Stimulated activated naive CD8-positive, alpha-beta T cell treated with anti-CD3 and anti-CD28 coated beads, Interleukin-15, Interleukin-2, amounts not matched to agents 100 ng/mL and 50 ng/mL, for 24 hours (primary cell): ENCODE measurements around the gene ZNF536.

Experiments
- H3K27ac Mint-ChIP-seq: one replicate; pipeline ENCODE4 v1.8.0; 2021; ENCODE audit warnings: mild to moderate bottlenecking, mixed read lengths
- H3K27me3 Mint-ChIP-seq: one replicate; pipeline ENCODE4 v1.8.0; 2021; ENCODE audit warnings: mixed read lengths
- H3K36me3 Mint-ChIP-seq: one replicate; pipeline ENCODE4 v1.8.0; 2021; ENCODE audit warnings: low read depth, mixed read lengths
- H3K4me1 Mint-ChIP-seq: one replicate; pipeline ENCODE4 v1.8.0; 2021; ENCODE audit warnings: low read depth, mixed read lengths
- H3K4me3 Mint-ChIP-seq: one replicate; pipeline ENCODE4 v1.8.0; 2021; ENCODE audit warnings: mild to moderate bottlenecking, mixed read lengths
- H3K9me3 Mint-ChIP-seq: one replicate; pipeline ENCODE4 v1.8.0; 2021; ENCODE audit warnings: mixed read lengths

The ZNF536 gene

GRCh38 chr19:30425885-30426838 is 54.0 kb downstream of the ZNF536 start:
- H3K4me3 Mint-ChIP-seq = no peak overlapping the region
- H3K36me3 Mint-ChIP-seq = no peaks in the 10 kb centered on the region
- no peaks in the 10 kb centered on the region for H3K9me3 Mint-ChIP-seq
- H3K4me1 Mint-ChIP-seq = no peaks in the 10 kb centered on the region
- H3K27ac Mint-ChIP-seq = no peak overlapping the region
- peaks cover 5% of the 10 kb centered on the region for H3K27me3 Mint-ChIP-seq

- Mint-ChIP-seq H3K27ac (no peak overlapping the region), H3K4me3 (no peak overlapping the region), H3K9me3 (no peaks in the 10 kb centered on the region), H3K27me3 (peaks cover 5% of the 10 kb centered on the region), H3K36me3 (no peaks in the 10 kb centered on the region), H3K4me1 (no peaks in the 10 kb centered on the region)
Measured at GRCh38 chr19:30426864-30427263, 54.7 kb downstream of the ZNF536 start.

- no peaks in the 10 kb centered on the region for H3K36me3 Mint-ChIP-seq
- H3K9me3 Mint-ChIP-seq = no peaks in the 10 kb centered on the region
- H3K27me3 Mint-ChIP-seq = peaks cover 5% of the 10 kb centered on the region
- H3K4me1 Mint-ChIP-seq = no peaks in the 10 kb centered on the region
- H3K27ac Mint-ChIP-seq = no peak overlapping the region
- no peak overlapping the region for H3K4me3 Mint-ChIP-seq
Measured at GRCh38 chr19:30428092-30428680, 56.0 kb downstream of the ZNF536 start.

- H3K9me3 Mint-ChIP-seq = no peaks in the 10 kb centered on the region
Measured at GRCh38 chr19:30428844-30429243, 56.7 kb downstream of the ZNF536 start.

GRCh38 chr19:30430206-30430734 is 58.1 kb downstream of the ZNF536 start:
- Mint-ChIP-seq H3K4me1 (no peaks in the 10 kb centered on the region), H3K27me3 (peaks cover 5% of the 10 kb centered on the region), H3K4me3 (no peak overlapping the region), H3K9me3 (no peaks in the 10 kb centered on the region), H3K27ac (no peak overlapping the region), H3K36me3 (no peaks in the 10 kb centered on the region)

More at GRCh38 chr19:30428844-30429243, 56.7 kb downstream of the ZNF536 start:
- no peak overlapping the region for H3K27ac Mint-ChIP-seq
- no peaks in the 10 kb centered on the region for H3K4me1 Mint-ChIP-seq
- H3K36me3 Mint-ChIP-seq = no peaks in the 10 kb centered on the region
- peaks cover 5% of the 10 kb centered on the region for H3K27me3 Mint-ChIP-seq
- H3K4me3 Mint-ChIP-seq = no peak overlapping the region

- H3K9me3 Mint-ChIP-seq = no peaks in the 10 kb centered on the region
Measured at GRCh38 chr19:30431591-30431990, 59.4 kb downstream of the ZNF536 start.

GRCh38 chr19:30434797-30435594 is 62.8 kb downstream of the ZNF536 start:
- H3K4me3 Mint-ChIP-seq = no peak overlapping the region
- H3K4me1 Mint-ChIP-seq = no peaks in the 10 kb centered on the region
- H3K9me3 Mint-ChIP-seq = no peaks in the 10 kb centered on the region
- H3K27ac Mint-ChIP-seq = no peak overlapping the region
- H3K27me3 Mint-ChIP-seq = no peaks in the 10 kb centered on the region
- no peaks in the 10 kb centered on the region for H3K36me3 Mint-ChIP-seq

More at GRCh38 chr19:30431591-30431990, 59.4 kb downstream of the ZNF536 start:
- H3K4me3 Mint-ChIP-seq = no peak overlapping the region
- no peaks in the 10 kb centered on the region for H3K36me3 Mint-ChIP-seq
- peaks cover 5% of the 10 kb centered on the region for H3K27me3 Mint-ChIP-seq
- H3K4me1 Mint-ChIP-seq = no peaks in the 10 kb centered on the region
- H3K27ac Mint-ChIP-seq = no peak overlapping the region

- Mint-ChIP-seq H3K4me3 (no peak overlapping the region), H3K9me3 (peaks cover under 1% of the 10 kb centered on the region), H3K27ac (no peak overlapping the region), H3K4me1 (no peaks in the 10 kb centered on the region), H3K36me3 (no peaks in the 10 kb centered on the region), H3K27me3 (no peaks in the 10 kb centered on the region)
Measured at GRCh38 chr19:30437869-30438268, 65.7 kb downstream of the ZNF536 start.

- Mint-ChIP-seq H3K4me3 (no peak overlapping the region), H3K27ac (no peak overlapping the region), H3K27me3 (no peaks in the 10 kb centered on the region), H3K4me1 (no peaks in the 10 kb centered on the region), H3K9me3 (peaks cover 4% of the 10 kb centered on the region), H3K36me3 (no peaks in the 10 kb centered on the region)
Measured at GRCh38 chr19:30439310-30439709, 67.1 kb downstream of the ZNF536 start.

- Mint-ChIP-seq H3K27ac (no peak overlapping the region), H3K4me3 (no peak overlapping the region), H3K27me3 (no peaks in the 10 kb centered on the region)
Measured at GRCh38 chr19:30441011-30441410, 68.8 kb downstream of the ZNF536 start.

GRCh38 chr19:30442674-30443073 is 70.5 kb downstream of the ZNF536 start:
- no peaks in the 10 kb centered on the region for H3K4me1 Mint-ChIP-seq
- H3K9me3 Mint-ChIP-seq = peaks cover 4% of the 10 kb centered on the region
- H3K27me3 Mint-ChIP-seq = peaks cover under 1% of the 10 kb centered on the region
- H3K36me3 Mint-ChIP-seq = no peaks in the 10 kb centered on the region
- H3K4me3 Mint-ChIP-seq = no peak overlapping the region
- H3K27ac Mint-ChIP-seq = no peak overlapping the region

More at GRCh38 chr19:30441011-30441410, 68.8 kb downstream of the ZNF536 start:
- peaks cover 4% of the 10 kb centered on the region for H3K9me3 Mint-ChIP-seq
- no peaks in the 10 kb centered on the region for H3K36me3 Mint-ChIP-seq
- no peaks in the 10 kb centered on the region for H3K4me1 Mint-ChIP-seq

GRCh38 chr19:30443531-30444252 is 71.5 kb downstream of the ZNF536 start:
- no peak overlapping the region for H3K4me3 Mint-ChIP-seq
- H3K36me3 Mint-ChIP-seq = no peaks in the 10 kb centered on the region
- H3K27ac Mint-ChIP-seq = no peak overlapping the region
- peaks cover 4% of the 10 kb centered on the region for H3K27me3 Mint-ChIP-seq
- peaks cover 4% of the 10 kb centered on the region for H3K9me3 Mint-ChIP-seq
- no peaks in the 10 kb centered on the region for H3K4me1 Mint-ChIP-seq

GRCh38 chr19:30444253-30444671 is 72.1 kb downstream of the ZNF536 start:
- Mint-ChIP-seq H3K4me1 (no peaks in the 10 kb centered on the region), H3K27ac (no peak overlapping the region), H3K36me3 (no peaks in the 10 kb centered on the region), H3K27me3 (peaks cover 7% of the 10 kb centered on the region), H3K4me3 (no peak overlapping the region), H3K9me3 (peaks cover 4% of the 10 kb centered on the region)

GRCh38 chr19:30444686-30445232 is 72.6 kb downstream of the ZNF536 start:
- Mint-ChIP-seq H3K9me3 (peaks cover 4% of the 10 kb centered on the region), H3K4me1 (no peaks in the 10 kb centered on the region), H3K27me3 (peaks cover 11% of the 10 kb centered on the region), H3K27ac (no peak overlapping the region), H3K36me3 (no peaks in the 10 kb centered on the region), H3K4me3 (no peak overlapping the region)
